K562 (cell line): ENCODE measurements around the gene CDKL5. TPM values are rescaled to one million over a fixed set of nuclear protein-coding genes. Genes with fewer than 3 reads are reported as not detected.

ENCODE experiments used
- ATAC-seq: fragments of 200-7000 bp; cut with Tn5 transposase; 3 replicates; pipeline ENCODE4 v1.9.1; 2020; ENCODE audit warnings: moderate library complexity
- BruUV-seq: library from RNA; stranded (reverse); fragments of 400-500 nt; replicated peaks from 2 replicates; lab custom pipeline; 2021; lab: Mats Ljungman, UMichigan
- CTCF ChIA-PET: fragments of 300-600 bp; formaldehyde crosslinking; extraction: SDS; loops from one replicate; lab custom pipeline; 2021; ENCODE audit warnings: low intra/inter-chr PET ratio; lab: Yijun Ruan, JAX
- POLR2A ChIA-PET: fragments of 300-600, 350-650 bp; sonication (Branson Sonifier 250); formaldehyde crosslinking; extraction: SDS; loops from one replicate; lab custom pipeline; 2021; ENCODE audit warnings: antibody characterized with exemption, inconsistent platforms; lab: Yijun Ruan, JAX
- DNase-seq, 4 experiments: peaks; one replicate each; pipeline versions ENCODE4 v3.0.0 to v3.0.0-alpha.2; 2011 to 2018; ENCODE audit warnings: low spot score in 3 of 4, mixed read lengths in 3 of 4; ENCODE audit errors: extremely low read depth in 1 of 4
- FAIRE-seq: peaks from 2 replicates; lab custom pipeline; 2011; peaks lifted over from hg19 to GRCh38; lab: Jason Lieb, UNC
- H2AFZ ChIP-seq: 2 replicates; pipeline ENCODE4 v1.6.0; 2011; ENCODE audit warnings: low read depth, low read length, control low read depth, inconsistent platforms
- H3K27ac ChIP-seq: fragments of 200-600 bp; 3 replicates; pipeline ENCODE4 v1.8.0; 2011; ENCODE audit warnings: low read depth, mild to moderate bottlenecking, control low read depth, inconsistent platforms, low read length, moderate library complexity, mixed read lengths; ENCODE audit errors: extremely low read depth
- H3K27me3 ChIP-seq, 2 experiments: fragments of 300-600 bp in 1 of 2; 2 replicates in 1 of 2; 3 replicates in 1 of 2; pipeline versions ENCODE4 v1.6.0 to v1.8.0; 2011; ENCODE audit warnings: inconsistent platforms in 2 of 2, low read length in 2 of 2, mild to moderate bottlenecking in 1 of 2, mixed read lengths in 1 of 2, moderate library complexity in 1 of 2; ENCODE audit not compliant: control insufficient read depth in 2 of 2, insufficient read depth in 2 of 2
- H3K36me3 ChIP-seq: fragments of 300-600 bp; 3 replicates; pipeline ENCODE4 v1.8.0; 2011; ENCODE audit warnings: mild to moderate bottlenecking, low read length, inconsistent platforms; ENCODE audit not compliant: control insufficient read depth, insufficient read depth
- H3K4me1 ChIP-seq, 2 experiments: fragments of 200-600 bp in 1 of 2; replicated peaks in 1 of 2; 2 replicates in 1 of 2; 3 replicates in 1 of 2; pipeline versions ENCODE4 v1.5.1 to v1.8.0; 2011; ENCODE audit warnings: inconsistent platforms in 2 of 2, low read length in 2 of 2, mild to moderate bottlenecking in 1 of 2, mixed read lengths in 1 of 2, moderate library complexity in 1 of 2; ENCODE audit not compliant: control insufficient read depth in 2 of 2, insufficient read depth in 2 of 2
- H3K4me2 ChIP-seq: 2 replicates; pipeline ENCODE4 v1.6.1; 2011; ENCODE audit warnings: low read length, control low read depth, inconsistent platforms, mixed read lengths; ENCODE audit not compliant: insufficient read depth
- H3K4me3 ChIP-seq: fragments of 200-600 bp; sonication (generic), shearing (Covaris generic); 2 replicates; pipeline ENCODE4 v1.5.1; 2016; ENCODE audit warnings: control low read depth, inconsistent platforms
- H3K79me2 ChIP-seq: fragments of 200-600 bp; 3 replicates; pipeline ENCODE4 v1.8.0; 2011; ENCODE audit warnings: low read length, inconsistent platforms; ENCODE audit not compliant: control insufficient read depth, insufficient read depth
- H3K9ac ChIP-seq, 2 experiments: 2 replicates each; pipeline versions ENCODE4 v1.6.0 to v1.6.1; 2011; ENCODE audit warnings: low read depth in 2 of 2, low read length in 2 of 2, control low read depth in 1 of 2, inconsistent platforms in 1 of 2, mild to moderate bottlenecking in 1 of 2, mixed read lengths in 1 of 2; ENCODE audit not compliant: insufficient read depth in 1 of 2
- H3K9me1 ChIP-seq: one replicate; pipeline ENCODE4 v1.6.0; 2011; ENCODE audit warnings: inconsistent platforms, mild to moderate bottlenecking, low read length, moderate library complexity; ENCODE audit not compliant: control insufficient read depth, insufficient read depth
- H3K9me3 ChIP-seq: replicated peaks from 2 replicates; pipeline ENCODE4 v1.5.1; 2011; ENCODE audit warnings: low read depth, low read length, inconsistent platforms; ENCODE audit not compliant: control insufficient read depth, insufficient read depth
- H4K20me1 ChIP-seq: replicated peaks from 2 replicates; pipeline ENCODE4 v1.6.1; 2011; ENCODE audit warnings: low read length, inconsistent platforms, mixed read lengths; ENCODE audit not compliant: control insufficient read depth, insufficient read depth
- BMI1 ChIP-seq: fragments of 150-350 bp; IDR thresholded peaks from 2 replicates; pipeline ENCODE4 v1.6.1; 2014; ENCODE audit warnings: low read length
- DPF2 ChIP-seq: fragments of 450-650 bp; IDR thresholded peaks from 2 replicates; pipeline ENCODE4 v1.6.1; 2016
- FOXJ2 ChIP-seq: fragments of 200-800 bp; sonication (Bioruptor generic); IDR thresholded peaks from 2 replicates; pipeline ENCODE4 v1.6.1; 2016; ENCODE audit warnings: missing genetic modification characterization, missing compliant biosample characterization
- ILF3 ChIP-seq: fragments of 450-650 bp; IDR thresholded peaks from 2 replicates; pipeline ENCODE4 v1.6.1; 2018; ENCODE audit warnings: antibody characterized with exemption, mild to moderate bottlenecking, moderate library complexity, borderline replicate concordance
- JUNB ChIP-seq: fragments of 450-650 bp; formaldehyde crosslinking; conservative IDR thresholded peaks from 2 replicates; pipeline ENCODE4 v1.4.0; 2020; ENCODE audit warnings: mild to moderate bottlenecking
- KDM5B ChIP-seq: fragments of 200-600 bp; sonication (generic); IDR thresholded peaks from 2 replicates; pipeline ENCODE4 v1.6.1; 2012; ENCODE audit warnings: low read depth, mild to moderate bottlenecking, moderate library complexity, low read length, control low read depth, inconsistent platforms; ENCODE audit not compliant: insufficient replicate concordance
- MTA1 ChIP-seq: fragments of 450-650 bp; IDR thresholded peaks from 2 replicates; pipeline ENCODE4 v1.6.1; 2017; ENCODE audit warnings: borderline replicate concordance
- MYC ChIP-seq, 2 experiments: fragments of 250-450 bp in 1 of 2; sonication (Bioruptor Pico) in 1 of 2; IDR thresholded peaks; 2 replicates each; pipeline versions ENCODE4 v1.5.1 to v1.6.1; 2012 to 2021; ENCODE audit warnings: low read depth in 2 of 2, borderline replicate concordance in 1 of 2, improper control_type of control experiment in 1 of 2, low read length in 1 of 2, mild to moderate bottlenecking in 1 of 2, moderate library complexity in 1 of 2
- NR1H2 ChIP-seq: sonication (generic); formaldehyde crosslinking; IDR thresholded peaks from 2 replicates; pipeline ENCODE4 v1.4.0; 2020; ENCODE audit warnings: mild to moderate bottlenecking, missing genetic modification reagents
- RBM22 ChIP-seq: fragments of 200-400 bp; formaldehyde crosslinking; IDR thresholded peaks from 2 replicates; pipeline ENCODE4 v1.6.1; 2018; ENCODE audit warnings: low read length, low read depth; ENCODE audit not compliant: poor library complexity, severe bottlenecking
- ZNF217 ChIP-seq: sonication (generic); formaldehyde crosslinking; IDR thresholded peaks from 2 replicates; pipeline ENCODE4 v1.8.0; 2022; ENCODE audit warnings: mild to moderate bottlenecking, missing genetic modification reagents
- ZNF224 ChIP-seq: sonication (generic); formaldehyde crosslinking; IDR thresholded peaks from 2 replicates; pipeline ENCODE4 v1.8.0; 2022; ENCODE audit warnings: mild to moderate bottlenecking, missing genetic modification reagents
- WGBS: fragments of 100-300 bp; shearing (Covaris generic); methylation state at CpG from one replicate; pipeline ENCODE4 v1.1.6; 2016; ENCODE audit warnings: low coverage, mixed read lengths; ENCODE audit not compliant: insufficient coverage; ENCODE audit errors: missing lambda C conversion rate; 5-methylcytosine and 5-hydroxymethylcytosine counted together
- in situ Hi-C: fragments of 300-500 bp; cut with MboI; formaldehyde crosslinking; loops from 4 replicates; pipeline ENCODE4 v1.15.0; 2018; ENCODE audit warnings: inconsistent platforms, mixed read lengths
- intact Hi-C: fragments of 100-400 bp; cut with micrococcal nuclease; formaldehyde crosslinking; loops from 2 replicates; pipeline ENCODE4 v1.14.2; 2022
- polyA plus RNA-seq, 8 experiments: library from polyadenylated mRNA; depleted of rRNA in 4 of 8; stranded (reverse) in 5 of 8; unstranded in 3 of 8; fragments of >200 nt; fragmentation: Nextera tagmentation in 2 of 8; fragmentation: Illumina TruSeq in 1 of 8; extraction: Ambion mirVana in 2 of 8; extraction: Trizol in 1 of 8; gene quantifications; 2 replicates each; pipeline versions ENCODE4 v1.2.1 to v1.2.3, GENCODE V29; 2011 to 2014; ENCODE audit warnings: inconsistent platforms in 1 of 8, missing spikeins in 1 of 8
- total RNA-seq, 7 experiments: library from RNA; depleted of rRNA in 6 of 7; stranded (reverse); fragments of >200 nt in 6 of 7; fragmentation: Illumina TruSeq in 2 of 7; extraction: Trizol in 2 of 7; gene quantifications; 2 replicates each; pipeline versions ENCODE4 v1.2.1 to v1.2.3, GENCODE V29; 2011 to 2021; ENCODE audit warnings: low replicate concordance in 1 of 7
- TF ChIP-seq, protein P1 (sequence below): sonication (generic); formaldehyde crosslinking; IDR thresholded peaks from 2 replicates; pipeline ENCODE4 v1.8.1; 2023; ENCODE audit warnings: mild to moderate bottlenecking, missing genetic modification reagents
- TF ChIP-seq, protein P2 (sequence below): fragments of 250-450 bp; sonication (Bioruptor Pico); IDR thresholded peaks from 2 replicates; pipeline ENCODE4 v1.4.0; 2020; ENCODE audit warnings: mild to moderate bottlenecking, moderate library complexity

Gene CDKL5
- total and polyA plus RNA-seq, 9 of the 15 experiments (the other 6 are each of a cell fraction or from before 2014, with no cell fraction given), result under 0.01 to 0.21 (median 0.04) TPM

DNA sequence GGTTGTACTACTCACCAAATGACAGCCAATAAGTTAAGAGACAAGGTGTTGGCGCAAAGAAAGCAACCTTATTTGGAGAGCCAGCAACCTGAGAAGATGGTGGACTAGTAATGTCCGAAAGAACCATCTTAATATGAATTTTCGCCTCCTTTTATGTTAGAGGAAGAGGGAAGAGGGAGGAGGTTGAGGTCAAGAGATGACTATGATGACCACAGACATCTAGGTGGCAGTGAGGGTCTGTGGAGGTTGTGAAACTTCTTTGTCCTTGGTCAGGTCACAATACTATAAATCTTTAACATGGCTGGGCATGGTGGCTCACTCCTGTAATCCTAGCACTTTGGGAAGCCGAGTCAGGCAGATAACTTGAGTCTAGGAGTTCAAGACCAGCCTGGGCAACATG, 15.4 kb downstream of the CDKL5 start:
- intact Hi-C loops (no loop called here), in situ Hi-C loops (no loop called here)
- Histone ChIP-seq H3K27me3 (no peaks in the 10 kb centered on the region), H3K27ac (no peak overlapping the region), H3K4me3 (no peak overlapping the region), H4K20me1 (no peaks in the 10 kb centered on the region), H3K9me3 (no peaks in the 10 kb centered on the region), H3K9ac (no peak overlapping the region), H2AFZ (no peak overlapping the region), H3K79me2 (no peaks in the 10 kb centered on the region), H3K9me1 (no peaks in the 10 kb centered on the region), H3K36me3 (no peaks in the 10 kb centered on the region), H3K4me1 (no peaks in the 10 kb centered on the region), H3K4me2 (no peak overlapping the region)
- no TSS peak for BruUV-seq
- WGBS, result 0% methylated on average over 3 of the region's 4 CpGs
- POLR2A ChIA-PET, result no interaction called here
- no peak for FAIRE-seq
- CTCF ChIA-PET, result no interaction called here
- TF ChIP-seq KDM5B (no peak), MYC (IDR thresholded peaks at IDR 0.05; ENCODE audit: low read depth, low read length) (no peak), MYC (CRISPR knock-in tag; IDR thresholded peaks at IDR 0.05; ENCODE audit: borderline replicate concordance, low read depth) (no peak), RBM22 (no peak), ZNF224 (no peak), FOXJ2 (tag) (no peak), ZNF217 (CRISPR knock-in tag) (no peak), JUNB (no peak), MTA1 (no peak), DPF2 (no peak), ILF3 (no peak), BMI1 (no peak), NR1H2 (CRISPR knock-in tag) (no peak)
- TF ChIP-seq, protein P1, sequence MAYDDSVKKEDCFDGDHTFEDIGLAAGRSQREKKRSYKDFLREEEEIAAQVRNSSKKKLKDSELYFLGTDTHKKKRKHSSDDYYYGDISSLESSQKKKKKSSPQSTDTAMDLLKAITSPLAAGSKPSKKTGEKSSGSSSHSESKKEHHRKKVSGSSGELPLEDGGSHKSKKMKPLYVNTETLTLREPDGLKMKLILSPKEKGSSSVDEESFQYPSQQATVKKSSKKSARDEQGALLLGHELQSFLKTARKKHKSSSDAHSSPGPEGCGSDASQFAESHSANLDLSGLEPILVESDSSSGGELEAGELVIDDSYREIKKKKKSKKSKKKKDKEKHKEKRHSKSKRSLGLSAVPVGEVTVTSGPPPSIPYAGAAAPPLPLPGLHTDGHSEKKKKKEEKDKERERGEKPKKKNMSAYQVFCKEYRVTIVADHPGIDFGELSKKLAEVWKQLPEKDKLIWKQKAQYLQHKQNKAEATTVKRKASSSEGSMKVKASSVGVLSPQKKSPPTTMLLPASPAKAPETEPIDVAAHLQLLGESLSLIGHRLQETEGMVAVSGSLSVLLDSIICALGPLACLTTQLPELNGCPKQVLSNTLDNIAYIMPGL (CRISPR knock-in tag), result no peak
- TF ChIP-seq, protein P2, sequence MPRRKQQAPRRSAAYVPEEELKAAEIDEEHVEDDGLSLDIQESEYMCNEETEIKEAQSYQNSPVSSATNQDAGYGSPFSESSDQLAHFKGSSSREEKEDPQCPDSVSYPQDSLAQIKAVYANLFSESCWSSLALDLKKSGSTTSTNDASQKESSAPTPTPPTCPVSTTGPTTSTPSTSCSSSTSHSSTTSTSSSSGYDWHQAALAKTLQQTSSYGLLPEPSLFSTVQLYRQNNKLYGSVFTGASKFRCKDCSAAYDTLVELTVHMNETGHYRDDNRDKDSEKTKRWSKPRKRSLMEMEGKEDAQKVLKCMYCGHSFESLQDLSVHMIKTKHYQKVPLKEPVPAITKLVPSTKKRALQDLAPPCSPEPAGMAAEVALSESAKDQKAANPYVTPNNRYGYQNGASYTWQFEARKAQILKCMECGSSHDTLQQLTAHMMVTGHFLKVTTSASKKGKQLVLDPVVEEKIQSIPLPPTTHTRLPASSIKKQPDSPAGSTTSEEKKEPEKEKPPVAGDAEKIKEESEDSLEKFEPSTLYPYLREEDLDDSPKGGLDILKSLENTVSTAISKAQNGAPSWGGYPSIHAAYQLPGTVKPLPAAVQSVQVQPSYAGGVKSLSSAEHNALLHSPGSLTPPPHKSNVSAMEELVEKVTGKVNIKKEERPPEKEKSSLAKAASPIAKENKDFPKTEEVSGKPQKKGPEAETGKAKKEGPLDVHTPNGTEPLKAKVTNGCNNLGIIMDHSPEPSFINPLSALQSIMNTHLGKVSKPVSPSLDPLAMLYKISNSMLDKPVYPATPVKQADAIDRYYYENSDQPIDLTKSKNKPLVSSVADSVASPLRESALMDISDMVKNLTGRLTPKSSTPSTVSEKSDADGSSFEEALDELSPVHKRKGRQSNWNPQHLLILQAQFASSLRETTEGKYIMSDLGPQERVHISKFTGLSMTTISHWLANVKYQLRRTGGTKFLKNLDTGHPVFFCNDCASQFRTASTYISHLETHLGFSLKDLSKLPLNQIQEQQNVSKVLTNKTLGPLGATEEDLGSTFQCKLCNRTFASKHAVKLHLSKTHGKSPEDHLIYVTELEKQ, result no peak
- no peak for DNase-seq
- no peak for ATAC-seq
